Brain microvascular endothelial cell (primary cell): ENCODE results near the gene CYP27C1.
"Not testable (repeated sequence)": the region's sequence is repeated elsewhere in the genome, so short reads cannot be mapped to it uniquely, and the experiment has no call there.

Experiments used
- DNase-seq: peaks from one replicate; pipeline ENCODE4 v3.0.0-alpha.2; 2020
- H3K27ac ChIP-seq: fragments of 250-450 bp; sonication (Bioruptor Pico); 2 replicates; pipeline ENCODE4 v1.5.1; 2020; ENCODE audit warnings: mild to moderate bottlenecking, moderate library complexity
- H3K27me3 ChIP-seq: fragments of 250-450 bp; sonication (Bioruptor Pico); replicated peaks from 2 replicates; pipeline ENCODE4 v1.5.1; 2020; ENCODE audit warnings: mild to moderate bottlenecking
- H3K36me3 ChIP-seq: fragments of 250-450 bp; sonication (Bioruptor Pico); replicated peaks from 2 replicates; pipeline ENCODE4 v1.5.1; 2020; ENCODE audit warnings: mild to moderate bottlenecking
- H3K4me3 ChIP-seq: 2 replicates; pipeline ENCODE4 v1.5.1; 2011; ENCODE audit warnings: low read depth, mild to moderate bottlenecking, control low read depth, low read length, moderate library complexity
- in situ Hi-C: cut with HindIII; loops from 2 replicates; pipeline ENCODE4 v1.10.0; 2017; ENCODE audit warnings: low sequenced_read_pairs, low pct_ligation_motif_present
- TF ChIP-seq, protein P1 (sequence below): IDR thresholded peaks from 2 replicates; pipeline ENCODE4 v1.5.1; 2011; ENCODE audit warnings: low read depth, mild to moderate bottlenecking, moderate library complexity, low read length, control low read depth, inconsistent platforms; ENCODE audit errors: missing control alignments

CYP27C1 gene

GRCh38 chr2:127255721-127256120, 35.6 kb upstream of the CYP27C1 start:
- TF ChIP-seq, protein P1, sequence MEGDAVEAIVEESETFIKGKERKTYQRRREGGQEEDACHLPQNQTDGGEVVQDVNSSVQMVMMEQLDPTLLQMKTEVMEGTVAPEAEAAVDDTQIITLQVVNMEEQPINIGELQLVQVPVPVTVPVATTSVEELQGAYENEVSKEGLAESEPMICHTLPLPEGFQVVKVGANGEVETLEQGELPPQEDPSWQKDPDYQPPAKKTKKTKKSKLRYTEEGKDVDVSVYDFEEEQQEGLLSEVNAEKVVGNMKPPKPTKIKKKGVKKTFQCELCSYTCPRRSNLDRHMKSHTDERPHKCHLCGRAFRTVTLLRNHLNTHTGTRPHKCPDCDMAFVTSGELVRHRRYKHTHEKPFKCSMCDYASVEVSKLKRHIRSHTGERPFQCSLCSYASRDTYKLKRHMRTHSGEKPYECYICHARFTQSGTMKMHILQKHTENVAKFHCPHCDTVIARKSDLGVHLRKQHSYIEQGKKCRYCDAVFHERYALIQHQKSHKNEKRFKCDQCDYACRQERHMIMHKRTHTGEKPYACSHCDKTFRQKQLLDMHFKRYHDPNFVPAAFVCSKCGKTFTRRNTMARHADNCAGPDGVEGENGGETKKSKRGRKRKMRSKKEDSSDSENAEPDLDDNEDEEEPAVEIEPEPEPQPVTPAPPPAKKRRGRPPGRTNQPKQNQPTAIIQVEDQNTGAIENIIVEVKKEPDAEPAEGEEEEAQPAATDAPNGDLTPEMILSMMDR = no peak
- peaks cover 22% of the 10 kb centered on the region for H3K36me3 ChIP-seq
- in situ Hi-C loops = no loop called here

GRCh38 chr2:127255146-127255545, 35.0 kb upstream of the CYP27C1 start:
- H3K27me3 ChIP-seq = no peaks in the 10 kb centered on the region
- H3K27ac ChIP-seq = no peak overlapping the region
- H3K4me3 ChIP-seq = no peak overlapping the region
- peaks cover 17% of the 10 kb centered on the region for H3K36me3 ChIP-seq
- TF ChIP-seq, protein P1 = no peak
- DNase-seq = no peak
- in situ Hi-C loops = no loop called here

More at GRCh38 chr2:127255721-127256120, 35.6 kb upstream of the CYP27C1 start:
- Histone ChIP-seq H3K4me3 (no peak overlapping the region), H3K27me3 (no peaks in the 10 kb centered on the region), H3K27ac (no peak overlapping the region)
- DNase-seq = no peak

DNA sequence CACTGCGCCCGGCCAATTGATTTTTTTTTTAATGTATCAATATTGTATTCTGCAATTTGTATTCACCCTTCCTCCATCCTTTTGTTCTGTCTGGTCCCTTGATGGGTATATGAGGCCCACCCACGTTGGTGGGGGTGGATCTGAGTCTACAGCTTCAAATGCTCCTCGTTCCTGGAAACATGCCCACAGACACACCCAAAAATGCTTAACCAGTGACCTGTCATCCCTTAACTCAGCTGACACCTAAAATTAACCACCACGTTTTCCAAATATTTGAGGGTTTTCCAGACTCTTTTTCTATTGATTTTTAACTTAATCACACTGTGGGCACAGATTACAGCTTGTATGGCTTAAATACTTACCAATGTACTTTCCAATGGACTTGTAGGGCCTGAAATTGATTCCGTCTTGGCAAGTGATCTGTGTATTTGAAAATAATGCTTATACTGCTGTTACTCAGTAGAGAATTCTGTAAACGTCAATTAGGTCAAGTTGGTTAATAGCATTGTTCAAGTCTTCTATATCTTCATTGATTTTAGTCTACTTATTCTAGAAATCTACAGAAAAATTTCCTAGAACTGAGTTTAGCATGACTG, 34.4 kb upstream of the CYP27C1 start:
- TF ChIP-seq, protein P1 = no peak
- DNase-seq = no peak
- H3K27ac ChIP-seq = no peak overlapping the region
- in situ Hi-C loops = no loop called here
- H3K27me3 ChIP-seq = no peaks in the 10 kb centered on the region
- H3K4me3 ChIP-seq = no peak overlapping the region
- peaks cover 13% of the 10 kb centered on the region for H3K36me3 ChIP-seq

DNA sequence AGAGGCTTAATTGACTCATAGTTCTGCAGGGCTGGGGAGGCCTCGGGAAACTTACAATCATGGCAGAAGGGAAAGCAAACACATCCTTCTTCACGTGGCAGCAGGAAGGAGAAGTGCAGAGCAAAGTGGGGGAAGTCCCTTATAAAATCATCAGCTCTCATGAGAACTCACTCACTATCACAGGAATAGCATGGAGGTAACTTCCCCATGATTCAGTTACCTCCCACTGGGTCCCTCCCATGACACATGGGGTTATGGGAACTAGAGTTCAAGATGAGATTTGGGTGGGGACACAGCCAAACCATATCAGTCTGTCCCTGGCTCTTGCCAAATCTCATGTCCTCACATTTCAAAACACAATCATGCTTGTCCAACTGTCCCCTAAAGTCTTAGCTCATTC, 21.1 kb upstream of the CYP27C1 start:
- DNase-seq, H3K27me3 ChIP-seq, H3K4me3 ChIP-seq, in situ Hi-C loops, H3K36me3 ChIP-seq, H3K27ac ChIP-seq: not testable (repeated sequence)

DNA sequence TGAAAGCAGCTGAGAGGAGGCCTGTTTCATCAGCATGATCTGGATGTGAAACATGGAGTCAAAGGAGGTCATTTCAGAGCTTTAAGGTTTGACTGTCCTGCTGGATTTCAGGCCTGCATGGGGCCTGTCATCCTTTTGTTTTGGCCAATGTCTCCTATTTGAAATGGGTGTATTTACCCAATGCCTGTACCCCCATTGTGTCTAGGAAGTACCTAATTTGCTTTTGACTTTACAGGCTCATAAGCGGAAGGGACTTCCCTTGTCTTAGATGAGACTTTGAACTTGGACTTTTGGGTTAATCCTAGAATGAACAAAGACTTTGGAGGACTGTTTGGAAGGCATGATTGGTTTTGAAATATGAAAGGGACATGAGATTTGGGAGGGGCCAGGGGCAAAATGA, 19.3 kb upstream of the CYP27C1 start:
- TF ChIP-seq, protein P1 = no peak
- DNase-seq = no peak
- H3K27me3 ChIP-seq = no peaks in the 10 kb centered on the region
- in situ Hi-C loops = no loop called here
- H3K36me3 ChIP-seq = no peaks in the 10 kb centered on the region
- H3K4me3 ChIP-seq = no peak overlapping the region
- no peak overlapping the region for H3K27ac ChIP-seq

DNA sequence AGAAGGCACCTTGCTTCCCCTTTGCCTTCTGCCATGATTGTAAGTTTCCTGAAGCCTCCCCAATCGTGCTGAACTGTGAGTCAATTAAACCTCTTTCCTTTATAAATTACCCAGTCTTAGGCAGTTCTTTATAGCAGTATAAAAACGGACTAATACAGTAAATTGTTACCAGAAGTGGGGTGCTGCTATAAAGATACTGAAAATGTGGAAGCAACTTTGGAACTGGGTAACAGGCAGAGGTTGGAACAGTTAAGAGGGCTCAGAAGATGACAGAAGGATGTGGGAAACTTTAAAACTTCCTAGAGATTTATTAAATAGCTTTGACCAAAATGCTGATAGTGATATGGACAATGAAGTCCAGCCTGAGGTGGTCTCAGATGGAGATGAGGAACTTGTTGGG, 17.7 kb upstream of the CYP27C1 start:
- H3K27ac ChIP-seq, in situ Hi-C loops, H3K4me3 ChIP-seq, H3K36me3 ChIP-seq, DNase-seq, H3K27me3 ChIP-seq: not testable (repeated sequence)

- no peaks in the 10 kb centered on the region for H3K36me3 ChIP-seq
- TF ChIP-seq, protein P1 = no peak
- no peak for DNase-seq
- no peaks in the 10 kb centered on the region for H3K27me3 ChIP-seq
- no peak overlapping the region for H3K4me3 ChIP-seq
- in situ Hi-C loops = no loop called here
- no peak overlapping the region for H3K27ac ChIP-seq
Measured at GRCh38 chr2:127235082-127235702, 15.1 kb upstream of the CYP27C1 start.
